SK-N-SH (cell line): ENCODE measurements around the gene ARRDC3. TPM values are rescaled to one million over a fixed set of nuclear protein-coding genes. Genes with fewer than 3 reads are reported as not detected.
A peak's percentile ranks its signal among the peaks of the same experiment; 100 is the strongest.

Experiments used
- CTCF ChIA-PET: fragments of 300-600, 350-600 bp; formaldehyde crosslinking; extraction: SDS; loops from one replicate; lab custom pipeline; 2021; lab: Yijun Ruan, JAX
- POLR2A ChIA-PET: fragments of 350-600 bp; sonication (Branson Sonifier 250); formaldehyde crosslinking; extraction: SDS; loops from one replicate; lab custom pipeline; 2020; ENCODE audit warnings: antibody characterized with exemption, inconsistent platforms; lab: Yijun Ruan, JAX
- DNase-seq: peaks from one replicate; pipeline ENCODE4 v3.0.0; 2012
- H2AFZ ChIP-seq: fragments of 200-600 bp; sonication (generic); 2 replicates; pipeline ENCODE4 v1.8.1; 2016; ENCODE audit warnings: antibody characterized with exemption, mild to moderate bottlenecking, low read depth
- H3F3A ChIP-seq: fragments of 200-600 bp; sonication (generic); replicated peaks from 2 replicates; pipeline ENCODE3; 2016; ENCODE audit warnings: antibody characterized with exemption, mild to moderate bottlenecking; ENCODE audit not compliant: insufficient read depth
- H3K27ac ChIP-seq, 2 experiments: fragments of 200-500 bp in 1 of 2; fragments of 200-600 bp in 1 of 2; sonication (Bioruptor generic) in 1 of 2; sonication (generic), shearing (Covaris generic) in 1 of 2; 2 replicates each; pipeline versions ENCODE4 v1.5.1 to v1.6.1; 2014 to 2016; ENCODE audit warnings: low read depth in 2 of 2, inconsistent platforms in 1 of 2, low read length in 1 of 2, mild to moderate bottlenecking in 1 of 2, mixed read lengths in 1 of 2
- H3K27me3 ChIP-seq: fragments of 200-600 bp; sonication (generic), shearing (Covaris generic); 2 replicates; pipeline ENCODE4 v1.6.1; 2016; ENCODE audit warnings: mixed run types; ENCODE audit not compliant: insufficient read depth
- H3K36me3 ChIP-seq, 2 experiments: fragments of 200-500 bp in 1 of 2; fragments of 200-600 bp in 1 of 2; sonication (Bioruptor generic) in 1 of 2; sonication (generic) in 1 of 2; replicated peaks in 1 of 2; 2 replicates each; pipeline versions ENCODE3 to v1.5.1; 2014 to 2016; ENCODE audit warnings: low read length in 1 of 2, mild to moderate bottlenecking in 1 of 2; ENCODE audit not compliant: insufficient read depth in 2 of 2, control insufficient read depth in 1 of 2
- H3K4me1 ChIP-seq, 2 experiments: fragments of 200-500 bp in 1 of 2; fragments of 200-600 bp in 1 of 2; sonication (Bioruptor generic) in 1 of 2; sonication (generic), shearing (Covaris generic) in 1 of 2; 2 replicates each; pipeline versions ENCODE4 v1.5.1 to v1.6.1; 2014 to 2016; ENCODE audit warnings: low read depth in 1 of 2, low read length in 1 of 2, mixed run types in 1 of 2; ENCODE audit not compliant: insufficient read depth in 2 of 2, control insufficient read depth in 1 of 2
- H3K4me2 ChIP-seq: fragments of 200-600 bp; sonication (generic), shearing (Covaris generic); 2 replicates; pipeline ENCODE4 v1.6.1; 2017; ENCODE audit warnings: mixed run types
- H3K4me3 ChIP-seq, 2 experiments: fragments of 200-500 bp in 1 of 2; fragments of 200-600 bp in 1 of 2; sonication (Bioruptor generic) in 1 of 2; sonication (generic), shearing (Covaris generic) in 1 of 2; 2 replicates each; pipeline versions ENCODE4 v1.5.1 to v1.8.1; 2014 to 2016; ENCODE audit warnings: low read depth in 2 of 2, inconsistent platforms in 1 of 2, low read length in 1 of 2, mild to moderate bottlenecking in 1 of 2, mixed read lengths in 1 of 2, moderate library complexity in 1 of 2
- H3K79me2 ChIP-seq: fragments of 200-600 bp; sonication (generic); 2 replicates; pipeline ENCODE4 v1.8.1; 2017; ENCODE audit warnings: mild to moderate bottlenecking; ENCODE audit not compliant: insufficient read depth
- H3K9ac ChIP-seq: fragments of 200-600 bp; sonication (generic); 2 replicates; pipeline ENCODE4 v1.6.1; 2017; ENCODE audit warnings: mixed run types
- H3K9me2 ChIP-seq: fragments of 200-600 bp; sonication (generic); 2 replicates; pipeline ENCODE4 v1.6.1; 2017; ENCODE audit warnings: mixed run types
- H3K9me3 ChIP-seq: fragments of 200-600 bp; sonication (generic); 2 replicates; pipeline ENCODE4 v1.6.1; 2017; ENCODE audit warnings: mixed run types, mild to moderate bottlenecking, moderate library complexity
- H4K20me1 ChIP-seq: fragments of 200-600 bp; sonication (generic); 2 replicates; pipeline ENCODE4 v1.6.1; 2017; ENCODE audit warnings: mild to moderate bottlenecking, mixed run types; ENCODE audit not compliant: insufficient read depth
- FOSL2 ChIP-seq: IDR thresholded peaks from 2 replicates; pipeline ENCODE4 v1.4.0; 2012; ENCODE audit warnings: low read depth, mild to moderate bottlenecking, moderate library complexity, borderline replicate concordance
- FOXM1 ChIP-seq: IDR thresholded peaks from 2 replicates; pipeline ENCODE4 v1.4.0; 2012; ENCODE audit warnings: low read depth, mild to moderate bottlenecking
- GABPA ChIP-seq: IDR thresholded peaks from 2 replicates; pipeline ENCODE4 v1.4.0; 2012; ENCODE audit warnings: low read depth, mild to moderate bottlenecking
- POLR2AphosphoS5 ChIP-seq: IDR thresholded peaks from 2 replicates; pipeline ENCODE4 v1.6.1; 2012; ENCODE audit warnings: low read depth, low read length
- SIN3A ChIP-seq: IDR thresholded peaks from 2 replicates; pipeline ENCODE4 v1.6.1; 2012; ENCODE audit warnings: low read depth, mild to moderate bottlenecking, low read length, moderate library complexity, borderline replicate concordance
- TAF1 ChIP-seq: IDR thresholded peaks from 2 replicates; pipeline ENCODE4 v1.6.1; 2012; ENCODE audit warnings: low read depth, mild to moderate bottlenecking, low read length, moderate library complexity, borderline replicate concordance
- WGBS: methylation state at CpG from one replicate; pipeline ENCODE4 v1.1.6; 2017; ENCODE audit warnings: low lambda C conversion rate; 5-methylcytosine and 5-hydroxymethylcytosine counted together
- polyA plus RNA-seq, 3 experiments: library from polyadenylated mRNA; depleted of rRNA; stranded (reverse); fragments of >200 nt; gene quantifications; 2 replicates each; pipeline ENCODE4 v1.2.3, GENCODE V29; 2012
- TF ChIP-seq, protein P1 (sequence below): fragments of 150-350 bp; IDR thresholded peaks from 2 replicates; pipeline ENCODE4 v1.6.1; 2017; ENCODE audit warnings: antibody characterized with exemption, low read length, low read depth, borderline replicate concordance
- TF ChIP-seq, protein P2 (sequence below): IDR thresholded peaks from 2 replicates; pipeline ENCODE4 v1.4.0; 2012; ENCODE audit warnings: low read depth, borderline replicate concordance
- TF ChIP-seq, protein P3 (sequence below): fragments of 150-350 bp; IDR thresholded peaks from 2 replicates; pipeline ENCODE4 v1.6.1; 2016; ENCODE audit warnings: mild to moderate bottlenecking, low read depth, low read length
- TF ChIP-seq, protein P4 (sequence below): IDR thresholded peaks from 2 replicates; pipeline ENCODE4; 2012

ARRDC3 gene
- polyA plus RNA-seq, 1 of the 3 experiments (the other 2 are of a cell fraction): 26.0 TPM

DNA sequence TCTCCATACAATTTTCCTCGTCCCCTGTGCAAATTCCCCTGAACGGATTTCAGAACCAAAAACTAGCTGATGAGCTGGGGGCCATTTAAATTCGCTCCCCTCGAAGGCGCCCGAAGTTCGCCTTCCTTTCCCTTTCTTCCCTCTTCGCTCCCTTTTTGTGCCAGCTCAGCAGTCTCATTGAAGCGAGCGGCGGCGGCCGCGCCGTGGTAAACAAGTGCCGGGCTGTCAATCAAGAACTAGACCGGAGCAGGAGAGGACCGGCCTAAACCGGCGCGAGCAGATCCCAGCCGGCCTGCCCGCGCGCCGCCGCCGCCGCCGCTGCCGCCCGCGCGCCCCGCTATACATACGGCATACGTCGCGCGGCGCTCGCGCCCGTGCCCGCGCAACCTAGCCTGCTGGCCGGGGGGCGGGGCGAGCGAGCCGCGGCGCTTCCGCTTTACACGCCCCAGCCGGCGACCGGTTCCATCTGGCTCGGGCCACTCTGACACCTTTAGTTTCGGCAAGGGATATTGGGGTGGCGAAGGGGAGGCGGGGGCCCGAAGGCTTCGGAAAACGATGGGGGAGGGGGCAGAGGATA is 3.1 kb downstream of the ARRDC3 start (continued):
- TF ChIP-seq, protein P1, sequence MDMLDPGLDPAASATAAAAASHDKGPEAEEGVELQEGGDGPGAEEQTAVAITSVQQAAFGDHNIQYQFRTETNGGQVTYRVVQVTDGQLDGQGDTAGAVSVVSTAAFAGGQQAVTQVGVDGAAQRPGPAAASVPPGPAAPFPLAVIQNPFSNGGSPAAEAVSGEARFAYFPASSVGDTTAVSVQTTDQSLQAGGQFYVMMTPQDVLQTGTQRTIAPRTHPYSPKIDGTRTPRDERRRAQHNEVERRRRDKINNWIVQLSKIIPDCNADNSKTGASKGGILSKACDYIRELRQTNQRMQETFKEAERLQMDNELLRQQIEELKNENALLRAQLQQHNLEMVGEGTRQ: no peak
- TF ChIP-seq, protein P2, sequence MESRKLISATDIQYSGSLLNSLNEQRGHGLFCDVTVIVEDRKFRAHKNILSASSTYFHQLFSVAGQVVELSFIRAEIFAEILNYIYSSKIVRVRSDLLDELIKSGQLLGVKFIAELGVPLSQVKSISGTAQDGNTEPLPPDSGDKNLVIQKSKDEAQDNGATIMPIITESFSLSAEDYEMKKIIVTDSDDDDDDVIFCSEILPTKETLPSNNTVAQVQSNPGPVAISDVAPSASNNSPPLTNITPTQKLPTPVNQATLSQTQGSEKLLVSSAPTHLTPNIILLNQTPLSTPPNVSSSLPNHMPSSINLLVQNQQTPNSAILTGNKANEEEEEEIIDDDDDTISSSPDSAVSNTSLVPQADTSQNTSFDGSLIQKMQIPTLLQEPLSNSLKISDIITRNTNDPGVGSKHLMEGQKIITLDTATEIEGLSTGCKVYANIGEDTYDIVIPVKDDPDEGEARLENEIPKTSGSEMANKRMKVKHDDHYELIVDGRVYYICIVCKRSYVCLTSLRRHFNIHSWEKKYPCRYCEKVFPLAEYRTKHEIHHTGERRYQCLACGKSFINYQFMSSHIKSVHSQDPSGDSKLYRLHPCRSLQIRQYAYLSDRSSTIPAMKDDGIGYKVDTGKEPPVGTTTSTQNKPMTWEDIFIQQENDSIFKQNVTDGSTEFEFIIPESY: no peak
- peak; percentile 78; the same call in 1 of the 2 replicates for TF ChIP-seq POLR2AphosphoS5
- no peak for TF ChIP-seq FOSL2
- TF ChIP-seq, protein P3, sequence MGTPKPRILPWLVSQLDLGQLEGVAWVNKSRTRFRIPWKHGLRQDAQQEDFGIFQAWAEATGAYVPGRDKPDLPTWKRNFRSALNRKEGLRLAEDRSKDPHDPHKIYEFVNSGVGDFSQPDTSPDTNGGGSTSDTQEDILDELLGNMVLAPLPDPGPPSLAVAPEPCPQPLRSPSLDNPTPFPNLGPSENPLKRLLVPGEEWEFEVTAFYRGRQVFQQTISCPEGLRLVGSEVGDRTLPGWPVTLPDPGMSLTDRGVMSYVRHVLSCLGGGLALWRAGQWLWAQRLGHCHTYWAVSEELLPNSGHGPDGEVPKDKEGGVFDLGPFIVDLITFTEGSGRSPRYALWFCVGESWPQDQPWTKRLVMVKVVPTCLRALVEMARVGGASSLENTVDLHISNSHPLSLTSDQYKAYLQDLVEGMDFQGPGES: no peak
- peak; percentile 75; the same call in 1 of the 2 replicates for TF ChIP-seq SIN3A
- TF ChIP-seq FOXM1: no peak

DNA sequence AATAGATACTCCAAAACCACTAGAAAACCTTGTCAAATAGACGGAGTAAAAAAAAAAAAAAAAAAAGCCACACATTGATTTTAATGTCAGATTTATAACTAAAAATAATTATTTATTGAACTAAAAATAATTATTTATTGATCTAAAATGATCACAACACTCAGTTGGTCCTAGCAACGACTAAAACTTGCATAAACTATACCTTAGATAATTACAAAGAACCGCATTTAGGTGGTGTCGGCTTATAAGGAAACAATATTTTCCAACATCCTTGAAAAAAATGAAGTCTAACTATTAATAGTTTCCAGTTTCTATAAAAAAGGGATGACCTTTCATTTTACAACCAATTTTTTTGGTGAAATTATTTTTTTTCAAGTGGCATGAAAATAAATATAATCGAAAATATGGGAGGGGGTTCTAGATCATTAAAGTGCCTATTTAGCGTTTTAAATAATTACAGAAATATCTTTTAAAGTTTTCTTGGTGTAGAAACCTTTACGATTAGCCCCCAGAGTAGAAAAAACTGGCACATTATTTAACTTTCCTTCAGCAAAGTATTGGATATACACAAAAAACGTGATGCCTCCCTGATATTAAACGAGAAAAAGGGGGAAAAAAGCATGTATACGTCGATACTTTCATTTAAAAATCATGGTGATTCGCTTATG is 3.7 kb downstream of the ARRDC3 start:
- Histone ChIP-seq H3K27ac (peak overlapping the region; percentile 100), H4K20me1 (peaks cover 33% of the 10 kb centered on the region), H2AFZ (no peak overlapping the region), H3K9me2 (0 out of 2 replicates have a peak, but pooled peaks cover 3% of the 10 kb centered on the region), H3K4me1 (peaks cover 14 to 27% of the 10 kb centered on the region in 2 experiments), H3K9ac (peak overlapping the region; percentile 100), H3K9me3 (no peaks in the 10 kb centered on the region), H3K4me3 (peak overlapping the region; percentile 89 to 94), H3K36me3 (peaks cover 42 to 48% of the 10 kb centered on the region in 2 experiments), H3F3A (peaks cover 58% of the 10 kb centered on the region), H3K79me2 (peaks cover 86% of the 10 kb centered on the region), H3K27me3 (no peaks in the 10 kb centered on the region), H3K4me2 (peak overlapping the region; percentile 75)
- no peak for DNase-seq
- TF ChIP-seq POLR2AphosphoS5 (peak; percentile 2; the same call in 1 of the 2 replicates), TAF1 (no peak), GABPA (no peak)
- TF ChIP-seq, protein P4, sequence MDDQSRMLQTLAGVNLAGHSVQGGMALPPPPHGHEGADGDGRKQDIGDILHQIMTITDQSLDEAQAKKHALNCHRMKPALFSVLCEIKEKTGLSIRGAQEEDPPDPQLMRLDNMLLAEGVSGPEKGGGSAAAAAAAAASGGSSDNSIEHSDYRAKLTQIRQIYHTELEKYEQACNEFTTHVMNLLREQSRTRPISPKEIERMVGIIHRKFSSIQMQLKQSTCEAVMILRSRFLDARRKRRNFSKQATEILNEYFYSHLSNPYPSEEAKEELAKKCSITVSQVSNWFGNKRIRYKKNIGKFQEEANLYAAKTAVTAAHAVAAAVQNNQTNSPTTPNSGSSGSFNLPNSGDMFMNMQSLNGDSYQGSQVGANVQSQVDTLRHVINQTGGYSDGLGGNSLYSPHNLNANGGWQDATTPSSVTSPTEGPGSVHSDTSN: no peak
- 2% methylated on average over 12 of the region's 12 CpGs for WGBS
- ChIA-PET POLR2A (interaction anchor here (1.9 to 2.0 kb wide), 2 partner anchors 26 to 99 kb away, joined by 11 to 19 read pairs; no protein-coding TSS in a partner anchor), CTCF (interaction anchor here (1.0 kb wide), 1 partner anchor 514 kb away, joined by 4 read pairs; no protein-coding TSS in a partner anchor)
